ENCODE measurements around the gene SEPTIN12.

Gene SEPTIN12

DNA sequence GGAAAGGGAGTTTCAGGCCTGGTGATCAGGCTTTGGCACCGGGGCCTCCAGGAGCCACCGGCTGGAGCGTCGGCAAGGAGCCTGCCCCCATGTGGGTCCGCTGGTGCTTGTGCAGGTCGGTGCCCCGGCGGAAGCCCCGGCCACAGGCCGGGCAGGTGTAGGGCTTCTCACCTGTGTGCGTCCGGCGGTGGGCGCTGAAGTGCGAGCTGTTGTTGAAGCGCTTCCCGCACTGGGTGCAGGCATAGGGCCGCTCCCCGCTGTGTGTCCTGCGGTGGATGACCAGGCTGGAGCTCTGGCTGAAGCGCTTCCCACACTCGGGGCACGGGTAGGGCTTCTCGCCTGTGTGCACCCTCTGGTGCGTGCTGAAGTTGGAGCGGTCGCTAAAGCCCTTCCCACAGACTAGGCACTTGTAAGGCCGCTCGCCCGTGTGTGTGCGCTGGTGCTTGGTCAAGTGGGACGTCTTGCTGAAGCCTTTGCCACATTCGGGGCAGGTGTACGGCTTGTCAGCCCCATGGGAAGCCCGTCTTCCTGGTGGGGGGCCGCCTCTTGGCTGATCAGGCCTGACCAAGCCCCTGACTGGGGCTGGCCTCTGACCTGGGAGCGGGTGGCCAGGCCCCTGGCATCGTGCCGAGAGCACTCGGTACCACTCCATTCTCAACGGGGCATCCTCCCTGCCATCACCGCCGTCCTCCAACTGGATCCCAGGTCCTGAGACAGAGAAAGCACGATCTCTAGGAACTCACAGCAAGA, 35.6 kb downstream of the SEPTIN12 start:
- Histone ChIP-seq H3K27me3 (ENCODE audit: control insufficient read depth, insufficient read depth, low read length) (no peaks in the 10 kb centered on the region), H3K4me2 (ENCODE audit: low read length) (no peak overlapping the region), H3K36me3 (ENCODE audit: control insufficient read depth, insufficient read depth, low read length) (no peaks in the 10 kb centered on the region), H3K9me3 (ENCODE audit: control insufficient read depth, low read length) (no peaks in the 10 kb centered on the region), H3K4me3 (ENCODE audit: low read depth, low read length) (no peak overlapping the region), H3K79me2 (peaks cover 6% of the 10 kb centered on the region), H3K4me1 (no peaks in the 10 kb centered on the region), H3K27ac (no peak overlapping the region), H2AFZ (no peak overlapping the region), H3K9ac (no peak overlapping the region)
- no peak for TF ChIP-seq CTCF (IDR thresholded peaks at IDR 0.05)

DNA sequence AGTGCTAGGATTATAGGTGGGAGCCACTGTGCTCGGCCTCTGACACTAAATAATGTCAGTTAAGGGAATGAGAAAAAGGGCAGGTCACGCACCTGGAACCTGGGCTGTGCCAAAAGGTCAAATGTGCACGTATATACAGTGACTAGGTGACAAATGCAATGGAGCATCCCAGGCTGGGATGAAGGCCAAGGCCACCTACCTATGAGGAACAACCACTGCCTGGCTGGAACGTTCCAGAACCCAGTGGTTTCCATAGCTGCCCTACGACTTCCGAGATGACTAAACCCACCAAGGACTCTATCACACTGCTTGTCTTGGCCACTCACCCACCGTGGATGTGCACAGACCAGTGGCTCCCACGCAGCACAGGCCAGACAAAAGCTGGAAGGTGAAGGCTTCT, 37.2 kb downstream of the SEPTIN12 start:
- Histone ChIP-seq H2AFZ (no peak overlapping the region), H3K4me2 (ENCODE audit: low read length) (no peak overlapping the region), H3K9ac (no peak overlapping the region), H3K36me3 (ENCODE audit: control insufficient read depth, insufficient read depth, low read length) (no peaks in the 10 kb centered on the region), H3K79me2 (peaks cover 6% of the 10 kb centered on the region), H3K4me3 (ENCODE audit: low read depth, low read length) (no peak overlapping the region), H3K27ac (no peak overlapping the region), H3K4me1 (no peaks in the 10 kb centered on the region), H3K27me3 (ENCODE audit: control insufficient read depth, insufficient read depth, low read length) (no peaks in the 10 kb centered on the region), H3K9me3 (ENCODE audit: control insufficient read depth, low read length) (no peaks in the 10 kb centered on the region)
- TF ChIP-seq CTCF (IDR thresholded peaks at IDR 0.05), result no peak

GRCh38 chr16:4749700-4750257, 38.4 kb downstream of the SEPTIN12 start:
- Histone ChIP-seq H3K27ac (no peak overlapping the region), H3K36me3 (ENCODE audit: control insufficient read depth, insufficient read depth, low read length) (no peaks in the 10 kb centered on the region), H3K27me3 (ENCODE audit: control insufficient read depth, insufficient read depth, low read length) (no peaks in the 10 kb centered on the region), H3K4me2 (ENCODE audit: low read length) (no peak overlapping the region), H3K4me3 (ENCODE audit: low read depth, low read length) (no peak overlapping the region), H3K4me1 (no peaks in the 10 kb centered on the region), H3K79me2 (peaks cover 3% of the 10 kb centered on the region), H3K9ac (no peak overlapping the region), H3K9me3 (ENCODE audit: control insufficient read depth, low read length) (no peaks in the 10 kb centered on the region), H2AFZ (no peak overlapping the region)
- no peak for TF ChIP-seq CTCF (IDR thresholded peaks at IDR 0.05)

DNA sequence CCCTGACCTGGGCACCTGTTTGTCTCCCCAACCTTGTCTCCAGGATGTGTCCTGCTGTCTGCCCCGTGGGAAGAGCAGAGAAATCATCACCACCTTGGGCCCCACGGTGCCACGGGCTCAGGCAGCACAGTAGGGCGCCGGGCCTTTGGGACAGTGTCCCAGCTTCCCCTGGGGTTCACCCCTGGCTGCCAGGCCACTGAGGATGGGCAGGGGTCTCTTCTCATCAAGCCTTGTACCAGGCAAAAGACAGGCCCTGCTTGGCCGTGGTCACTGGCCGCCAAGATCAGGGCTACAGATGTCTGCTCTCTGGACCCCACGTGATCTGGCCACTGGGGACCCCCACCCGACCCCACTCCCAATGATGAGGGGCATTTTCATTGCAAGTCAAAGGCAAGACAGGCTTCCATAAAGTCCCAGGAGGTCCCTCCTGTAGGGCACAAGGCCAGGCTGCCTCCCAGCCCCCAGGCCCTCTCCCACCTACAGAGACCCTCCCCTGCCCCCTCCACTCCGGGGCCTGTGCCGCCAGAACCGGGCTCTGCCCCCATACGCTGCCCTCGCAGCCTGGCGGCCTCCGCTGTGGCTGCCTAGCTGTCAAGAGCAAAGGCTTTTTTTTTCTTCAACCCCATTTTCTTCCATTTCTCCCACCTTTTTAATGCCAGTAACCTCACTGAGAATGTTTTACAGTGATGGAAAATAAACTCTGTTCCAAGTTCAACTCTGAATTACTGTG, 39.3 kb downstream of the SEPTIN12 start:
- no peaks in the 10 kb centered on the region for H3K4me1 ChIP-seq

More for the DNA sequence above, 39.3 kb downstream of the SEPTIN12 start:
- TF ChIP-seq CTCF (IDR thresholded peaks at IDR 0.05), result no peak
- no peak overlapping the region for H3K4me2 ChIP-seq (ENCODE audit: low read length)
- no peaks in the 10 kb centered on the region for H3K27me3 ChIP-seq (ENCODE audit: control insufficient read depth, insufficient read depth, low read length)
- H3K36me3 ChIP-seq (ENCODE audit: control insufficient read depth, insufficient read depth, low read length), result no peaks in the 10 kb centered on the region
- no peak overlapping the region for H2AFZ ChIP-seq
- H3K27ac ChIP-seq, result no peak overlapping the region
- H3K9me3 ChIP-seq (ENCODE audit: control insufficient read depth, low read length), result no peaks in the 10 kb centered on the region
- H3K4me3 ChIP-seq (ENCODE audit: low read depth, low read length), result no peak overlapping the region
- H3K79me2 ChIP-seq, result peaks cover 2% of the 10 kb centered on the region
- H3K9ac ChIP-seq, result no peak overlapping the region

Data from parathyroid adenoma (tissue), 2 donors.